Ishikawa (cell line): ENCODE data around the gene CARD14.

Experiments
- CEBPB ChIP-seq: IDR thresholded peaks from 2 replicates; pipeline ENCODE4 v1.6.1; 2012
- EP300 ChIP-seq: IDR thresholded peaks from 2 replicates; pipeline ENCODE4 v1.6.1; 2012; ENCODE audit warnings: borderline replicate concordance
- FOXM1 ChIP-seq: IDR thresholded peaks from 2 replicates; pipeline ENCODE4 v1.6.1; 2012; ENCODE audit warnings: low read depth, borderline replicate concordance
- NFIC ChIP-seq: IDR thresholded peaks from 2 replicates; pipeline ENCODE4 v1.6.1; 2012
- TAF1 ChIP-seq: IDR thresholded peaks from 2 replicates; pipeline ENCODE4 v1.6.1; 2012; ENCODE audit warnings: low read depth, mild to moderate bottlenecking
- TEAD4 ChIP-seq: IDR thresholded peaks from 2 replicates; pipeline ENCODE4 v1.6.1; 2012
- YY1 ChIP-seq: IDR thresholded peaks from 2 replicates; pipeline ENCODE4 v1.6.1; 2012; ENCODE audit warnings: low read depth
- ZBTB7A ChIP-seq: IDR thresholded peaks from 2 replicates; pipeline ENCODE4 v1.6.1; 2012; ENCODE audit warnings: low read depth
- TF ChIP-seq, protein P1 (sequence below): IDR thresholded peaks from 2 replicates; pipeline ENCODE4 v1.6.1; 2012

DNA sequence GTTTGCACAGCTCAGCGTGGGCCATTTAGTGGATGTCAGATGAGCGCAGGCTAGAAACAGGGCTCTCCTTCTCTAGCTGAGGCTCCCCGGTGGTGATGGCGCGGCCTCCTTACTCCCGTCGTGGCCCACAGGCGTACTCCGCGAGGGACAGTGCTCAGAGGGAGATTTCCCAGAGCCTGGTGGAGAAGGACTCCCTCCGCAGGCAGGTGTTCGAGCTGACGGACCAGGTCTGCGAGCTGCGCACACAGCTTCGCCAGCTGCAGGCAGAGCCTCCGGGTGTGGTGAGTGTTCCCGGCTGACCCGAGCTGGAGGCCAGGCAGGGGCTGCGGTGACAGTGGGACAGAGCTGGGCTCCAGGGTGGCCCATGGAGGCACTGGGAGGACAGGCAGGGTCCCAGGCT lies 21.4 kb downstream of the CARD14 start:
- TF ChIP-seq, protein P1, sequence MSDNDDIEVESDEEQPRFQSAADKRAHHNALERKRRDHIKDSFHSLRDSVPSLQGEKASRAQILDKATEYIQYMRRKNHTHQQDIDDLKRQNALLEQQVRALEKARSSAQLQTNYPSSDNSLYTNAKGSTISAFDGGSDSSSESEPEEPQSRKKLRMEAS: no peak
- no peak for TF ChIP-seq TAF1
- no peak for TF ChIP-seq EP300
- TF ChIP-seq CEBPB: no peak
- TF ChIP-seq TEAD4: no peak
- no peak for TF ChIP-seq ZBTB7A
- no peak for TF ChIP-seq YY1
- TF ChIP-seq NFIC: no peak
- TF ChIP-seq FOXM1: no peak
